Measurements from ENCODE around the gene PANX2.

DNA sequence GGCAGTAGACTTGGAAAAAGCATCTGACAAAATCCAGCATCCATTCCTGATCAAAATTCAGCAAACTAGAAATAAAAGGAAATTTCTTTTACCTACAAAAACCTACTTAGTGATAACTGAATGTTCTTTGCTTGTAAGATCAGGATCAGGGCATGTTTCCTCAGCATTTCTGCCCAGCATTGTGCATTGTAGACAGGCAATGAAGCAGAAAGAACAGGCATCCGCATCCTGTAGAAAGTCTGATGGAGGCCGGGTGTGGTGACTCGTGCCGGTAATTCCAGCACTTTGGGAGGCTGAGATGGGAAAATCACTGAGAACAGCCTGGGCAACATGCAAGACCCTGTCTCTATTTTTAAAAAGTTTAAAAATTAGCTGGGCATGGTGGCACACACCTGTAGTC lies 32.5 kb upstream of the PANX2 start:
- TF ChIP-seq SIN3A (IDR thresholded peaks at IDR 0.05; ENCODE audit: borderline replicate concordance, low read depth, low read length), result no peak
- no peak for TF ChIP-seq DNMT1 (CRISPR knock-in tag; IDR thresholded peaks at IDR 0.05)
- TF ChIP-seq EZH2 (conservative IDR thresholded peaks at IDR 0.05; ENCODE audit: low read depth, low read length), result no peak
- no peak for TF ChIP-seq POLR2A (IDR thresholded peaks at IDR 0.05; ENCODE audit: insufficient read depth in 1 of 2, low read depth in 2 of 2, low read length in 2 of 2)
- no peak for TF ChIP-seq ATF3 (CRISPR knock-in tag; IDR thresholded peaks at IDR 0.05)
- TF ChIP-seq RFXANK (CRISPR knock-in tag; IDR thresholded peaks at IDR 0.05), result no peak
- TF ChIP-seq RBFOX2 (IDR thresholded peaks at IDR 0.05; ENCODE audit: low read depth, low read length), result no peak
- TF ChIP-seq ESRRA (CRISPR knock-in tag; IDR thresholded peaks at IDR 0.05; ENCODE audit: low read depth), result no peak

All from HepG2 (cell line).